ENCODE measurements around the gene RGS14. TPM values are rescaled to one million over a fixed set of nuclear protein-coding genes. Genes with fewer than 3 reads are reported as not detected.

The RGS14 gene
- total and polyA plus RNA-seq, 2 experiments from 2014 or later = 23.5 to 37.9 TPM

- TF ChIP-seq EZH2phosphoT487 (IDR thresholded peaks at IDR 0.05; ENCODE audit: unreplicated experiment) (no peak), NANOG (IDR thresholded peaks at IDR 0.05; ENCODE audit: borderline replicate concordance) (no peak), JUNB (IDR thresholded peaks at IDR 0.05; ENCODE audit: unreplicated experiment) (no peak), EZH2 (IDR thresholded peaks at IDR 0.05; ENCODE audit: low read depth, unreplicated experiment) (no peak), CTCF (conservative IDR thresholded peaks at IDR 0.05; ENCODE audit: low read depth in 2 of 2) (no peak), ETS1 (IDR thresholded peaks at IDR 0.05) (no peak), POLR2AphosphoS5 (IDR thresholded peaks at IDR 0.05; ENCODE audit: low read depth) (no peak)
These were observed 28.0 kb downstream of the RGS14 start (continued) for GRCh38 chr5:177385720-177386119.

- Histone ChIP-seq H3K36me3 (ENCODE audit: insufficient read depth) (no peaks in the 10 kb centered on the region), H3K27me3 (ENCODE audit: insufficient read depth) (peaks cover 18% of the 10 kb centered on the region; the same call in 1 of the 2 replicates), H3K27ac (ENCODE audit: low read depth) (no peak overlapping the region), H3K4me1 (ENCODE audit: insufficient read depth) (no peaks in the 10 kb centered on the region), H3K79me2 (replicated peaks; ENCODE audit: insufficient read depth) (no peaks in the 10 kb centered on the region), H2AFZ (no peak overlapping the region), H3K9me2 (ENCODE audit: insufficient read depth) (no peaks in the 10 kb centered on the region), H3F3A (replicated peaks; ENCODE audit: low read depth) (0 out of 2 replicates have a peak, but pooled peaks cover 8% of the 10 kb centered on the region), H3K4me2 (no peak overlapping the region), H4K20me1 (replicated peaks; ENCODE audit: insufficient read depth) (no peaks in the 10 kb centered on the region), H3K4me3 (no peak overlapping the region)
- no peaks in the 10 kb centered on the region; the same call in 2 of the 3 replicates for H3K36me3 Mint-ChIP-seq (ENCODE audit: low read depth)
- H3K27ac Mint-ChIP-seq = no peak overlapping the region
- H3K4me1 Mint-ChIP-seq = peaks cover 25% of the 10 kb centered on the region
- H3K4me3 Mint-ChIP-seq = no peak overlapping the region
- DNase-seq (ENCODE audit: low spot score) (no peak), ATAC-seq (no peak)
- H3K9me3 Mint-ChIP-seq = no peaks in the 10 kb centered on the region
- H3K27me3 Mint-ChIP-seq (ENCODE audit: insufficient read depth, low read depth, poor library complexity) = peaks cover 32% of the 10 kb centered on the region
- TF ChIP-seq NANOG (IDR thresholded peaks at IDR 0.05; ENCODE audit: borderline replicate concordance) (no peak), EZH2phosphoT487 (IDR thresholded peaks at IDR 0.05; ENCODE audit: unreplicated experiment) (no peak), ZNF331 (CRISPR knock-in tag; IDR thresholded peaks at IDR 0.05; ENCODE audit: low read depth) (no peak), ZNF462 (CRISPR knock-in tag; IDR thresholded peaks at IDR 0.05) (no peak), EZH2 (IDR thresholded peaks at IDR 0.05; ENCODE audit: low read depth, unreplicated experiment) (no peak), CTCF (conservative IDR thresholded peaks at IDR 0.05; ENCODE audit: low read depth in 2 of 2) (no peak), POLR2AphosphoS5 (IDR thresholded peaks at IDR 0.05; ENCODE audit: low read depth) (no peak), STAT1 (IDR thresholded peaks at IDR 0.05; ENCODE audit: unreplicated experiment) (no peak), ETS1 (IDR thresholded peaks at IDR 0.05) (no peak), ZNF114 (CRISPR knock-in tag; IDR thresholded peaks at IDR 0.05) (no peak), CREB1 (CRISPR knock-in tag; IDR thresholded peaks at IDR 0.05; ENCODE audit: low read depth) (no peak), JUNB (IDR thresholded peaks at IDR 0.05; ENCODE audit: unreplicated experiment) (no peak)
These were observed 28.8 kb downstream of the RGS14 start for GRCh38 chr5:177386542-177386941.

Measured in GM23338 (cell line).